WTC11 (cell line): ENCODE results near the gene PUSL1. TPM values are rescaled to one million over a fixed set of nuclear protein-coding genes. Genes with fewer than 3 reads are reported as not detected.
A peak's percentile ranks its signal among the peaks of the same experiment; 100 is the strongest.

ENCODE experiments used
- ATAC-seq: fragments of 200-7000 bp; cut with Tn5 transposase; 2 replicates; pipeline ENCODE4 v1.10.0; 2021; ENCODE audit warnings: mild to moderate bottlenecking, moderate library complexity
- CTCF ChIA-PET: fragments of 300-600 bp; sonication (Branson Sonifier 250); formaldehyde crosslinking; loops from one replicate; lab custom pipeline; 2021; ENCODE audit warnings: antibody characterized with exemption; lab: Charles Lee
- POLR2A ChIA-PET: fragments of 350-600 bp; sonication (Branson Sonifier 250); formaldehyde crosslinking; loops from one replicate; lab custom pipeline; 2021; ENCODE audit warnings: antibody characterized with exemption; lab: Charles Lee
- DNase-seq: peaks from one replicate; pipeline ENCODE4 v3.0.0; 2021; ENCODE audit warnings: low spot score
- H3K27ac Mint-ChIP-seq: 2 replicates; pipeline ENCODE4 v1.8.0; 2021; ENCODE audit warnings: mixed read lengths
- H3K27me3 Mint-ChIP-seq: 2 replicates; pipeline ENCODE4 v1.8.0; 2021; ENCODE audit warnings: low read depth, mild to moderate bottlenecking, moderate library complexity, mixed read lengths
- H3K36me3 Mint-ChIP-seq: 2 replicates; pipeline ENCODE4 v1.8.0; 2021; ENCODE audit warnings: mixed read lengths
- H3K4me1 Mint-ChIP-seq: 2 replicates; pipeline ENCODE4 v1.8.0; 2022; ENCODE audit warnings: mixed read lengths
- H3K4me3 Mint-ChIP-seq: 2 replicates; pipeline ENCODE4 v1.8.0; 2021; ENCODE audit warnings: mild to moderate bottlenecking, moderate library complexity, mixed read lengths
- H3K9me3 Mint-ChIP-seq: 2 replicates; pipeline ENCODE4 v1.8.0; 2021; ENCODE audit warnings: mixed read lengths
- AFF4 ChIP-seq: sonication (generic); formaldehyde crosslinking; IDR thresholded peaks from 2 replicates; pipeline ENCODE4 v1.8.1; 2023; ENCODE audit warnings: mild to moderate bottlenecking, missing genetic modification reagents, borderline replicate concordance
- CBFB ChIP-seq: sonication (generic); formaldehyde crosslinking; IDR thresholded peaks from 2 replicates; pipeline ENCODE4 v1.8.1; 2022; ENCODE audit warnings: mild to moderate bottlenecking, low read depth, missing genetic modification reagents
- E2F5 ChIP-seq: sonication (generic); formaldehyde crosslinking; IDR thresholded peaks from 2 replicates; pipeline ENCODE4 v1.8.1; 2022; ENCODE audit warnings: mild to moderate bottlenecking, moderate library complexity, missing genetic modification reagents
- ELF4 ChIP-seq: sonication (generic); formaldehyde crosslinking; IDR thresholded peaks from 2 replicates; pipeline ENCODE4 v1.8.1; 2022; ENCODE audit warnings: low read depth, mild to moderate bottlenecking, moderate library complexity, missing genetic modification reagents
- ETV6 ChIP-seq: sonication (generic); formaldehyde crosslinking; IDR thresholded peaks from 2 replicates; pipeline ENCODE4 v1.8.1; 2022; ENCODE audit warnings: mild to moderate bottlenecking, missing genetic modification reagents
- FOXP1 ChIP-seq: sonication (generic); formaldehyde crosslinking; IDR thresholded peaks from 2 replicates; pipeline ENCODE4 v1.8.0; 2022; ENCODE audit warnings: missing genetic modification reagents, mild to moderate bottlenecking, moderate library complexity, borderline replicate concordance
- GTF2I ChIP-seq: fragments of 250-450 bp; sonication (Bioruptor Pico); conservative IDR thresholded peaks from 2 replicates; pipeline ENCODE4 v1.4.0; 2021; ENCODE audit warnings: mild to moderate bottlenecking
- KAT7 ChIP-seq: sonication (generic); formaldehyde crosslinking; IDR thresholded peaks from 2 replicates; pipeline ENCODE4 v1.8.1; 2023; ENCODE audit warnings: missing genetic modification reagents, mild to moderate bottlenecking, borderline replicate concordance
- MXD4 ChIP-seq: fragments of 250-450 bp; sonication (Bioruptor Pico); IDR thresholded peaks from 2 replicates; pipeline ENCODE4 v1.8.0; 2021; ENCODE audit warnings: mild to moderate bottlenecking, moderate library complexity, borderline replicate concordance
- NFATC4 ChIP-seq: fragments of 250-450 bp; sonication (Bioruptor Pico); IDR thresholded peaks from 2 replicates; pipeline ENCODE4 v1.9.0; 2021; ENCODE audit warnings: mild to moderate bottlenecking
- NFYB ChIP-seq: sonication (generic); formaldehyde crosslinking; conservative IDR thresholded peaks from 2 replicates; pipeline ENCODE4 v1.8.0; 2022; ENCODE audit warnings: low read depth, missing genetic modification reagents
- PREB ChIP-seq: sonication (generic); formaldehyde crosslinking; IDR thresholded peaks from 2 replicates; pipeline ENCODE4 v1.8.1; 2022; ENCODE audit warnings: mild to moderate bottlenecking, missing genetic modification reagents, moderate library complexity, borderline replicate concordance
- SMAD3 ChIP-seq: sonication (generic); formaldehyde crosslinking; IDR thresholded peaks from 2 replicates; pipeline ENCODE4 v1.8.0; 2022; ENCODE audit warnings: missing genetic modification reagents, mild to moderate bottlenecking, borderline replicate concordance
- USF1 ChIP-seq: sonication (generic); formaldehyde crosslinking; IDR thresholded peaks from 2 replicates; pipeline ENCODE4 v1.8.0; 2022; ENCODE audit warnings: mild to moderate bottlenecking, missing genetic modification reagents
- USF2 ChIP-seq: sonication (generic); formaldehyde crosslinking; IDR thresholded peaks from 2 replicates; pipeline ENCODE4 v1.8.1; 2023; ENCODE audit warnings: mild to moderate bottlenecking, missing genetic modification reagents, moderate library complexity
- ZBTB21 ChIP-seq: sonication (generic); formaldehyde crosslinking; IDR thresholded peaks from 2 replicates; pipeline ENCODE4 v1.8.1; 2023; ENCODE audit warnings: mild to moderate bottlenecking, missing genetic modification reagents, borderline replicate concordance
- ZNF423 ChIP-seq: fragments of 250-450 bp; sonication (Bioruptor Pico); IDR thresholded peaks from 2 replicates; pipeline ENCODE4 v2.1.2; 2022; ENCODE audit warnings: mild to moderate bottlenecking, moderate library complexity
- ZNF671 ChIP-seq: fragments of 250-450 bp; sonication (Bioruptor Pico); IDR thresholded peaks from 2 replicates; pipeline ENCODE4 v1.8.0; 2021; ENCODE audit warnings: mild to moderate bottlenecking
- ZSCAN18 ChIP-seq: fragments of 250-450 bp; sonication (Bioruptor Pico); IDR thresholded peaks from 2 replicates; pipeline ENCODE4 v2.1.2; 2022; ENCODE audit warnings: mild to moderate bottlenecking, moderate library complexity
- total RNA-seq: library from RNA; stranded (reverse); gene quantifications from 3 replicates; pipeline ENCODE4 v1.2.3, GENCODE V29; 2021

PUSL1 gene
- total RNA-seq, 1 experiment from 2014 or later = 51.5 TPM

- no peaks in the 10 kb centered on the region for H3K27me3 Mint-ChIP-seq
- ATAC-seq (no peak), DNase-seq (peak; percentile 13)
- H3K9me3 Mint-ChIP-seq = no peaks in the 10 kb centered on the region
- POLR2A ChIA-PET = no interaction called here
- no peaks in the 10 kb centered on the region for H3K4me1 Mint-ChIP-seq
- no peak overlapping the region for H3K4me3 Mint-ChIP-seq
- TF ChIP-seq ELF4 (CRISPR knock-in tag) (no peak), ZNF423 (CRISPR knock-in tag) (no peak), USF2 (CRISPR knock-in tag) (no peak), KAT7 (CRISPR knock-in tag) (no peak), NFYB (CRISPR knock-in tag) (no peak), FOXP1 (CRISPR knock-in tag) (no peak), MXD4 (CRISPR knock-in tag) (no peak), SMAD3 (CRISPR knock-in tag) (no peak), AFF4 (no peak), USF1 (no peak), CBFB (CRISPR knock-in tag) (no peak), E2F5 (no peak), ZBTB21 (CRISPR knock-in tag) (no peak), ETV6 (no peak), NFATC4 (no peak), PREB (no peak), ZSCAN18 (no peak), GTF2I (CRISPR knock-in tag) (no peak), ZNF671 (CRISPR knock-in tag) (no peak)
- CTCF ChIA-PET = interaction anchor here (1.8 kb wide), 1 partner anchor 40 kb away, joined by 8 read pairs; the partner anchor contains the start of gene C1QTNF12
- no peak overlapping the region for H3K27ac Mint-ChIP-seq
- no peaks in the 10 kb centered on the region for H3K36me3 Mint-ChIP-seq
These were observed 21.8 kb upstream of the PUSL1 start for GRCh38 chr1:1286313-1287261.
